ENCODE measurements around the gene DGAT2L6.

The DGAT2L6 gene

DNA sequence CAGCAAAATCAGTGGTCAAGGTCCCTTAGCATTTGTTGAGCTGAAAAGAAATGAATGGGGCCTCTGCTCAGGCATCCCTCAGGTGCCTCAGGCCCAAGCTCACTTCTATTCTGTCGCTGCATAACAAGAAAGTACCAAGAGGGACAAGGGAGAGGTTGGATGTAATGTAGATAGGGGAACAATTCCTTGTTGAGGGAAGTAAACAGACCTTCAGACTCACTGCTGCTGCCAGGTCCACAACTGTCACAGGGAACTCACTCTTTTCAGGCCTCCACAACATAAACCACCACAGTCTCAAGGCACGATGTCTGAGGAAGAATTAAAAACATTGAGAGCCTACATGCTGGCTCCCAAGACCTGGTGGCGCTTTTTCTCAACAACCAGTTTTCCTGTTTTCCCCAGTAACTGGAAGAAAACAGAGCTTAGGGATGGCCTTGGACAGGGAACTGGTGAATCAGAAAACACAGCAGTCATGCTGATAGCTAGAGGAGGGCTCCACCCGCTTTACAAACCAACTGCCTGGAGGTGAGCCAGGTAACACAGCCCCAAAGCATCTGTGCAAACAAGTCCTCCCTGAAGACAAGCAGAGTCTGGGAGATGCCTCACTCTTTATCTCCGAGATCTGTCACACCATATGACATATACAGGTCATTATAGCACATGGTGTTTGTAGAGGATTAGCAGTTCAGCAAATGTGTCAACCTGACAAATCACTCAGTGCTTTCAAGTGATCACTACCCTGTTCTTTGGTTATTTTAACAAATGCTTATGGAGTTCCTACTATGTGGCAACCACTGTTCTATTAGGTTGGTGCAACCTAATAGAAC lies 42.9 kb downstream of the DGAT2L6 start:
- ATAC-seq (ENCODE audit: low read depth), result peak; percentile 98
- DNase-seq (ENCODE audit: low spot score), result peak; percentile 58
- no peaks in the 10 kb centered on the region for H3K9me3 ChIP-seq (ENCODE audit: severe bottlenecking)
- no peaks in the 10 kb centered on the region for H3K36me3 ChIP-seq (ENCODE audit: low read depth)
- no peaks in the 10 kb centered on the region for H3K4me1 ChIP-seq (ENCODE audit: insufficient read depth, poor library complexity, severe bottlenecking)
- H3K27me3 ChIP-seq (ENCODE audit: insufficient read depth, poor library complexity, severe bottlenecking), result no peaks in the 10 kb centered on the region
- H3K27ac ChIP-seq (ENCODE audit: poor library complexity, severe bottlenecking), result no peak overlapping the region
- no peak overlapping the region for H3K4me3 ChIP-seq (ENCODE audit: severe bottlenecking)
- TF ChIP-seq CTCF (IDR thresholded peaks at IDR 0.05; ENCODE audit: poor library complexity, severe bottlenecking), result no peak

DNA sequence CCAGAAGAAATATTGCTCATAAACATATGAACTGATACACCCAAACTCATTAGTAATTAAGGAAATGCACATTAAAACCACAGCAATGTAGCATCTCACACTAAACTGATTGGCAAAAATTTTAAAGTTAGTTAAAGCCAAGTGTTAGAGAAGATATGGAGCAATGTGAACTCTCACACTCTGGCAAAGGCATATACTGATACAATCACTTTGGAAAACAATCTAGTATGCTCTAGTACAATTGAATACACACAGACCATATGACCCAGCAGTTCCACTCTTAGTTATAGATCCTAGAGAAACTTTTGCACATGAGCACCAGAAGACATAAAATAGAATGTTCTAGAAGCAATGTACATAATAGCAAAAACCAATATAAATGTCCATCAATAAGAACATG lies 48.8 kb downstream of the DGAT2L6 start:
- Histone ChIP-seq H3K36me3 (ENCODE audit: low read depth) (no peaks in the 10 kb centered on the region), H3K27ac (ENCODE audit: poor library complexity, severe bottlenecking) (no peak overlapping the region), H3K4me3 (ENCODE audit: severe bottlenecking) (no peak overlapping the region), H3K27me3 (ENCODE audit: insufficient read depth, poor library complexity, severe bottlenecking) (no peaks in the 10 kb centered on the region), H3K4me1 (ENCODE audit: insufficient read depth, poor library complexity, severe bottlenecking) (no peaks in the 10 kb centered on the region), H3K9me3 (ENCODE audit: severe bottlenecking) (no peaks in the 10 kb centered on the region)
- no peak for TF ChIP-seq CTCF (IDR thresholded peaks at IDR 0.05; ENCODE audit: poor library complexity, severe bottlenecking)
- no peak for ATAC-seq (ENCODE audit: low read depth)
- DNase-seq (ENCODE audit: low spot score), result no peak

- Histone ChIP-seq H3K9me3 (ENCODE audit: severe bottlenecking) (no peaks in the 10 kb centered on the region), H3K27me3 (ENCODE audit: insufficient read depth, poor library complexity, severe bottlenecking) (no peaks in the 10 kb centered on the region), H3K4me1 (ENCODE audit: insufficient read depth, poor library complexity, severe bottlenecking) (no peaks in the 10 kb centered on the region), H3K27ac (ENCODE audit: poor library complexity, severe bottlenecking) (no peak overlapping the region), H3K36me3 (ENCODE audit: low read depth) (no peaks in the 10 kb centered on the region), H3K4me3 (ENCODE audit: severe bottlenecking) (no peak overlapping the region)
- ATAC-seq (ENCODE audit: low read depth) (no peak), DNase-seq (ENCODE audit: low spot score) (no peak)
- TF ChIP-seq CTCF (IDR thresholded peaks at IDR 0.05; ENCODE audit: poor library complexity, severe bottlenecking), result no peak
These were observed 49.4 kb downstream of the DGAT2L6 start for GRCh38 chrX:70226687-70227086.

DNA sequence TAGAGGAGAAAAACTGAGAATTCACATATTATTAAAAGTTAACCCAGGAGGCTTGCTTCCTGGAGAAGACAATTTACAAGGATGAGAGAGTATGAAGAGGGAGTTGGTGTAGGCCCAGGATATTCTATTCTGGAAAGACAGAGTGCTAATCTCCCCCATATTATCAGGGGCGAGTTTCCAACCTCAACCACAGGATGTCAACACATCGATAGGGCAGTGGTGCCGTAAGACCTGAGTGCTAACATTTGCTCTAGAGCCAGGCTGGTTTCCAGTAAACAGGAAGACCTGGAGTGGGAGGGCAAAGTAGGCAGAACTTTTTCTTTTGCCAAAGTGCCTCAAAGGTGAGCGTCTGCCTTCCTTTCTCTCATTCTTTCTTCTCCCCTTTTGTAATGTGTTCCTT lies 54.4 kb downstream of the DGAT2L6 start:
- TF ChIP-seq CTCF (IDR thresholded peaks at IDR 0.05; ENCODE audit: poor library complexity, severe bottlenecking), result no peak
- H3K27ac ChIP-seq (ENCODE audit: poor library complexity, severe bottlenecking), result no peak overlapping the region
- H3K9me3 ChIP-seq (ENCODE audit: severe bottlenecking), result no peaks in the 10 kb centered on the region
- no peaks in the 10 kb centered on the region for H3K4me1 ChIP-seq (ENCODE audit: insufficient read depth, poor library complexity, severe bottlenecking)
- DNase-seq (ENCODE audit: low spot score), result no peak
- H3K36me3 ChIP-seq (ENCODE audit: low read depth), result no peaks in the 10 kb centered on the region
- no peaks in the 10 kb centered on the region for H3K27me3 ChIP-seq (ENCODE audit: insufficient read depth, poor library complexity, severe bottlenecking)
- H3K4me3 ChIP-seq (ENCODE audit: severe bottlenecking), result no peak overlapping the region
- no peak for ATAC-seq (ENCODE audit: low read depth)

DNA sequence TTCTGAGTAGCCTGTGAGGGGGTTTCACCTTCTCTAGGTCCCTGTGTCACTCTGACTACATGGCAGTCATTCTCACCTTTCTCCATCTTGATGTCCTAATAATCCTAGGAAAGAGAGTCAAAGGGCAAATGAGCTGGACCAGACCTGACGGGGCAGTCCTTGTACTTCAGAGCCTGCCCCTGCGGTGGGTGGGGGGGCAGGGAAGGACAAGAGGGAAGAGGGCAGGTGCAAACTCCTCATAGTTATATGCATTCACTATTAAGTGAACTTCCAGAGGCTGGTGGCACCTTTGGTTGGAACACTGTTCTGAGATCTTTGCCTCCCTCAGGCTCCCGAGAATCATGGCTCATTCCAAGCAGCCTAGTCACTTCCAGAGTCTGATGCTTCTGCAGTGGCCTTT lies 57.1 kb downstream of the DGAT2L6 start, which contains the start of gene AWAT1:
Gene AWAT1, plus strand, starts transcription at position 301 of the 400 bp plus-strand sequence. Its CDS starts 41 bp downstream, at position 342.
- no peak within 1 kb of the TSS for H3K27ac ChIP-seq (ENCODE audit: poor library complexity, severe bottlenecking)
- H3K4me3 ChIP-seq (ENCODE audit: severe bottlenecking), result no peak within 1 kb of the TSS
- H3K27me3 ChIP-seq (ENCODE audit: insufficient read depth, poor library complexity, severe bottlenecking), result no peaks in the 10 kb centered on the region
- ATAC-seq (ENCODE audit: low read depth), result no peak
- no peak for DNase-seq (ENCODE audit: low spot score)
- no peaks in the 10 kb centered on the region for H3K36me3 ChIP-seq (ENCODE audit: low read depth)
- H3K4me1 ChIP-seq (ENCODE audit: insufficient read depth, poor library complexity, severe bottlenecking), result no peaks in the 10 kb centered on the region
- no peak for TF ChIP-seq CTCF (IDR thresholded peaks at IDR 0.05; ENCODE audit: poor library complexity, severe bottlenecking)
- H3K9me3 ChIP-seq (ENCODE audit: severe bottlenecking), result no peaks in the 10 kb centered on the region
